Parathyroid adenoma (tissue), 2 donors: ENCODE results near the gene SPZ1.

Experiments used
- H2AFZ ChIP-seq: fragments of 300-600 bp; sonication (generic); one replicate; pipeline ENCODE4 v1.7.0; 2017; ENCODE audit warnings: antibody characterized with exemption, mild to moderate bottlenecking
- H3K27ac ChIP-seq: fragments of 300-600 bp; sonication (generic); one replicate; pipeline ENCODE4 v1.7.0; 2017
- H3K27me3 ChIP-seq: fragments of 300-600 bp; sonication (generic); one replicate; pipeline ENCODE4 v1.7.0; 2017; ENCODE audit warnings: low read length; ENCODE audit not compliant: control insufficient read depth, insufficient read depth
- H3K36me3 ChIP-seq: fragments of 300-600 bp; sonication (generic); one replicate; pipeline ENCODE4 v1.7.0; 2017; ENCODE audit warnings: low read length; ENCODE audit not compliant: control insufficient read depth, insufficient read depth
- H3K4me1 ChIP-seq: fragments of 300-600 bp; sonication (generic); one replicate; pipeline ENCODE4 v1.7.0; 2017; ENCODE audit warnings: control low read depth
- H3K4me2 ChIP-seq: fragments of 300-600 bp; sonication (generic); one replicate; pipeline ENCODE4 v1.7.0; 2017; ENCODE audit warnings: low read length
- H3K4me3 ChIP-seq: fragments of 300-600 bp; sonication (generic); one replicate; pipeline ENCODE4 v1.7.0; 2017; ENCODE audit warnings: low read depth, low read length
- H3K79me2 ChIP-seq: fragments of 300-600 bp; sonication (generic); one replicate; pipeline ENCODE4 v1.7.0; 2017; ENCODE audit warnings: control low read depth
- H3K9ac ChIP-seq: fragments of 300-600 bp; sonication (generic); one replicate; pipeline ENCODE4 v1.7.0; 2017; ENCODE audit warnings: mild to moderate bottlenecking
- H3K9me3 ChIP-seq: fragments of 300-600 bp; sonication (generic); one replicate; pipeline ENCODE4 v1.7.0; 2017; ENCODE audit warnings: low read length; ENCODE audit not compliant: control insufficient read depth
- TF ChIP-seq, protein P1 (sequence below): fragments of 300-600 bp; sonication (generic); IDR thresholded peaks from one replicate; pipeline ENCODE4 v1.7.0; 2017; ENCODE audit warnings: antibody characterized with exemption, mild to moderate bottlenecking
- donor health status: primary hyperparathyroidism.

SPZ1 gene

DNA sequence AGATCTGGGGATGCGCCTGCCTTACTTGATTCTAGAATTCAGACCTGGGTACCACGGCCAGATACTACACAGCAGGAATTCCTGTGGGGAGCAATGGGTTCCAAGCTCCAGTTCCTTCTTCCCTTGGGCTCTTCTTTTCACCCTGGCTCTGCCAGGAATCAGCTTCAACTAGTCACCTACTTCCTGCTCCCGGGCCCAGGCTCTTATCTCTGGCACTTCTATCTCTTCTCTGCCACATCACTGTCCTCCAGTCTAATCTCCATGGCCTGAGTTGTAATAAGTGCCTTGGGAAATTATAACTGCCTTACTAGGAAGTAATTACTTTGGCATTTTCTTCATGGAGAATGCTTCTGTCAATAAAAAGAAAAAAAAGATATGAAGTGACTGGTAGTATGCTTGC lies 37.7 kb upstream of the SPZ1 start:
- Histone ChIP-seq H3K4me2 (no peak overlapping the region), H3K9me3 (no peaks in the 10 kb centered on the region), H3K9ac (no peak overlapping the region), H3K79me2 (no peaks in the 10 kb centered on the region), H3K4me1 (no peaks in the 10 kb centered on the region), H3K36me3 (no peaks in the 10 kb centered on the region), H3K4me3 (no peak overlapping the region), H3K27me3 (no peaks in the 10 kb centered on the region), H3K27ac (no peak overlapping the region), H2AFZ (no peak overlapping the region)
- TF ChIP-seq, protein P1, sequence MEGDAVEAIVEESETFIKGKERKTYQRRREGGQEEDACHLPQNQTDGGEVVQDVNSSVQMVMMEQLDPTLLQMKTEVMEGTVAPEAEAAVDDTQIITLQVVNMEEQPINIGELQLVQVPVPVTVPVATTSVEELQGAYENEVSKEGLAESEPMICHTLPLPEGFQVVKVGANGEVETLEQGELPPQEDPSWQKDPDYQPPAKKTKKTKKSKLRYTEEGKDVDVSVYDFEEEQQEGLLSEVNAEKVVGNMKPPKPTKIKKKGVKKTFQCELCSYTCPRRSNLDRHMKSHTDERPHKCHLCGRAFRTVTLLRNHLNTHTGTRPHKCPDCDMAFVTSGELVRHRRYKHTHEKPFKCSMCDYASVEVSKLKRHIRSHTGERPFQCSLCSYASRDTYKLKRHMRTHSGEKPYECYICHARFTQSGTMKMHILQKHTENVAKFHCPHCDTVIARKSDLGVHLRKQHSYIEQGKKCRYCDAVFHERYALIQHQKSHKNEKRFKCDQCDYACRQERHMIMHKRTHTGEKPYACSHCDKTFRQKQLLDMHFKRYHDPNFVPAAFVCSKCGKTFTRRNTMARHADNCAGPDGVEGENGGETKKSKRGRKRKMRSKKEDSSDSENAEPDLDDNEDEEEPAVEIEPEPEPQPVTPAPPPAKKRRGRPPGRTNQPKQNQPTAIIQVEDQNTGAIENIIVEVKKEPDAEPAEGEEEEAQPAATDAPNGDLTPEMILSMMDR = no peak

- no peaks in the 10 kb centered on the region for H3K27me3 ChIP-seq
- no peaks in the 10 kb centered on the region for H3K4me1 ChIP-seq
These were observed 36.4 kb upstream of the SPZ1 start for GRCh38 chr5:80283360-80283759.

DNA sequence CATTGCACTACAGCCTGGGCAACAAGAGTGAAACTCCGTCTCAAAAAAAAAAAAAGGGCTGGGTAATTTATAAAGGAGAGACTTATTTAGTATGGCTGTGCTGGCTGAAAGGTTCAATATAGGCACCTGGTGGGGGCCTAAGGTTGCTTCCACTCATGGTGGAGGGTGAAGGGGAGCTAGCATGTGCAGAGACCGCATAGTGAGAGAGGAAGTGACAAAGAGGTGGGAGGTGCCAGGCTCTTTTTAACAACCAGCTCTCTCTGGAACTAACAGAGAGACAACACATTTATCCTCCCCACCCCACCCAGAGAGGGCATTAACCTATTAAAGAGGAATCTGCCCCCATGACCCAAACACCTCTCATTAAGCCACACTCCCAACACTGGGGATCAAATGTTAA lies 35.1 kb upstream of the SPZ1 start:
- H3K36me3 ChIP-seq = no peaks in the 10 kb centered on the region
- H3K4me1 ChIP-seq = no peaks in the 10 kb centered on the region
- no peak overlapping the region for H3K27ac ChIP-seq
- H2AFZ ChIP-seq = no peak overlapping the region
- no peaks in the 10 kb centered on the region for H3K27me3 ChIP-seq
- TF ChIP-seq, protein P1 = no peak
- H3K9ac ChIP-seq = no peak overlapping the region
- no peaks in the 10 kb centered on the region for H3K9me3 ChIP-seq
- H3K4me3 ChIP-seq = no peak overlapping the region
- H3K79me2 ChIP-seq = no peaks in the 10 kb centered on the region
- H3K4me2 ChIP-seq = no peak overlapping the region

More at GRCh38 chr5:80283360-80283759, 36.4 kb upstream of the SPZ1 start:
- Histone ChIP-seq H3K27ac (no peak overlapping the region), H3K36me3 (no peaks in the 10 kb centered on the region), H3K79me2 (no peaks in the 10 kb centered on the region), H3K9ac (no peak overlapping the region), H3K9me3 (no peaks in the 10 kb centered on the region), H3K4me3 (no peak overlapping the region), H2AFZ (no peak overlapping the region), H3K4me2 (no peak overlapping the region)
- TF ChIP-seq, protein P1 = no peak

GRCh38 chr5:80288177-80288576 lies 31.6 kb upstream of the SPZ1 start:
- H3K9me3 ChIP-seq = no peaks in the 10 kb centered on the region

DNA sequence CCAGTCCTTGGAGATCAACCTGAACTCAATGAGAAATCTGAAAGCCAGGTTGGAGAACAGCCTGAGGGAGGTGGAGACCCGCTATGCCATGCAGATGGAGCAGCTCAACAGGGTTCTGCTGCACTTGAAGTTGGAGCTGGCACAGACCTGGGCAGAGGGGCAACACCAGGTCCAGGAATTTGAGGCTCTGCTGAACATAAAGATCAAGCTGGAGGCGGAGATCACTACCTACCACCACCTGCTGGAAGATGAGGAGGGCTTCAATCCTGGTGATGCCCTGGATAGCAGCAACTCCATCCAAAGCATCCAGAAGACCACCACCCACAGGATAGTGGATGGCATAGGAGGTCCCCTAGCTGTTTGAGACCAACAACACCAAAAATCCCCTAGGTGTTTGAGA lies 30.5 kb upstream of the SPZ1 start:
- TF ChIP-seq, protein P1 = no peak
- H3K36me3 ChIP-seq = no peaks in the 10 kb centered on the region
- H2AFZ ChIP-seq = no peak overlapping the region

More at GRCh38 chr5:80288177-80288576, 31.6 kb upstream of the SPZ1 start:
- Histone ChIP-seq H3K27me3 (no peaks in the 10 kb centered on the region), H3K9ac (no peak overlapping the region), H3K4me1 (no peaks in the 10 kb centered on the region), H3K36me3 (no peaks in the 10 kb centered on the region), H3K27ac (no peak overlapping the region), H3K4me2 (no peak overlapping the region), H2AFZ (no peak overlapping the region), H3K79me2 (no peaks in the 10 kb centered on the region), H3K4me3 (no peak overlapping the region)
- TF ChIP-seq, protein P1 = no peak

More for the DNA sequence above, 30.5 kb upstream of the SPZ1 start:
- H3K4me1 ChIP-seq = no peaks in the 10 kb centered on the region
- H3K27me3 ChIP-seq = no peaks in the 10 kb centered on the region
- H3K4me3 ChIP-seq = no peak overlapping the region
- H3K79me2 ChIP-seq = no peaks in the 10 kb centered on the region
- no peak overlapping the region for H3K9ac ChIP-seq
- no peaks in the 10 kb centered on the region for H3K9me3 ChIP-seq
- no peak overlapping the region for H3K4me2 ChIP-seq
- no peak overlapping the region for H3K27ac ChIP-seq
